CD4-positive, alpha-beta T cell treated with Interleukin-15 for 1 hour (primary cell): ENCODE data around the gene TPSB2.

ENCODE experiments used
- DNase-seq: peaks from one replicate; pipeline ENCODE4 v3.0.0-alpha.2; 2020

TPSB2 gene

DNA sequence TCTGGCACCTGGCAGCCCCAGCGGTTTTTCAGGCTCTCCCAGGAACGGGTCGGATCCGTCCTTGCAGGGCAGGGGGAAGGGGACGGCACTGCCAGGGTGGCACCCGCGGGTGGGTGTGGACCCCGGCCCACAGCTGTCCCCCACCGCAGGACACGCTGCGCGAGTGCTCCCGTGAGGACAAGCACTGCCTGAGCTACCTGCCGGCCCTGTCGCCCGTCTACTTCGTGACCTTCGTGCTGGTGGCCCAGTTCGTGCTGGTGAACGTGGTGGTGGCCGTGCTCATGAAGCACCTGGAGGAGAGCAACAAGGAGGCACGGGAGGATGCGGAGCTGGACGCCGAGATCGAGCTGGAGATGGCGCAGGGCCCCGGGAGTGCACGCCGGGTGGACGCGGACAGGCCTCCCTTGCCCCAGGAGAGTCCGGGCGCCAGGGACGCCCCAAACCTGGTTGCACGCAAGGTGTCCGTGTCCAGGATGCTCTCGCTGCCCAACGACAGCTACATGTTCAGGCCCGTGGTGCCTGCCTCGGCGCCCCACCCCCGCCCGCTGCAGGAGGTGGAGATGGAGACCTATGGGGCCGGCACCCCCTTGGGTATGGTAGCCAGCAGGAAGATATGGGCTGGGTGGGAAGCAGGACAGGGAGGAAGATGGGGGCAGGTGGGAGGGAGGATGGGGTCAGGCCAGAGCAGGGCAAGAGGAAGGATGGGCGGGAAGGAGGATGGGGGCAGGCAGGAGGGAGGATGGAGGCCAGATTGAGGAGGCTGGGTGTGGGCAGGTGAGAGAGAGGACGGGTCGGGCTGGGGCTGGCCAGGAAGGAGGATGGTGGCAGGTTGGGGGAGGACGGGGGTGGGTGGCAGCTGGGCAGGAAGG lies 11.7 kb downstream of the TPSB2 start:
- DNase-seq = no peak

DNA sequence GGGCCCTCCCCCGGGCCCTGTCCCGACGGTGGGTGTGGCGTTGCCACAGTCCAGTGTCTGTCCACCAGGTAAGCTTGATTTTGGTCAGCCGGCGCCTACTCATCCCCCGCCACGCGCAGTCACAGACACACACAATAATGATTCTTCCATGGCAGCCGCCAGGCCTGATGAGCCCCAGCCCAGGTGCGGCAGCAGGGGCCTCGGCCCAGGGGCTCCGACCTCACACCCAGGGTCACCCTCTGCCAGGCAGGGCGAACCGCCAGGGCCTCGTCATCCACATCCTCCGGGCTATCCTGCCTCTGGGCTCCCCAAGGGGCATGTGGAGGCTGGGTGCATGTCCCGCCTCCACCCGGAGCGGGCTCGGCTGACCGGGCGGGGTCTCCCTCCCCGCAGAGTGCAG lies 12.5 kb downstream of the TPSB2 start:
- DNase-seq = no peak

DNA sequence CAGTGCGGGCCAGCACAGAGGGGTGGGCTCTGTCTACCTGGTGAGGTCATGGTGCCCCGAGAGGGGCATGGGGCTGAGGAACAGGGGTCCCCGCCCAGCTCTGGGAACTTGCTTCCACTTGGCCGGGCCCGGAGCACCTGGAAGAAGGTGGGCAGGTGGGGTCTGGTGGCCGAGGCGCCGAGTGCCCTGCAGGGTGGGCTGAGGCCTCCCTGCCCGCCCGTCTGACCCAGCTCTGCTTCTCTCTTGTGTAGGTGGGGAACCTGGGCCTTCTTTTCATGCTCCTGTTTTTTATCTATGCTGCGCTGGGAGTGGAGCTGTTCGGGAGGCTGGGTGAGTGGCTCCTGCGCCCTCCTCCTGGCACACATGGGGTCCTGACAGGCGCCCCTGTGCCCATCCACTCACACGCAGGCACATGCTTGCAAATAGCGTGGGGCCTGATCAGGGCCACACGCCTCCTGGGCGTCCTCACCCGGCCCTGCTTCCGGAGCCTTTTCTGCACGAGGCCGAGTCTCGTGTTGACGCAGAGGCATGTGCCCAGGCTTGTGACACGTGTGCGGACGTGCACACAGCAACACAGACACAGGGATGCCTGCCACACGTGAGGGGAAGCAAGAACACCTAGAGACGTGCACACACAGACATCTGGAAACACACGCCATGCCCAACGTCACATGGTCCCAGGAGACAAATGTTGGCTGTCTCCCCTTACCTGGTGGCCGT lies 13.1 kb downstream of the TPSB2 start:
- DNase-seq = no peak

DNA sequence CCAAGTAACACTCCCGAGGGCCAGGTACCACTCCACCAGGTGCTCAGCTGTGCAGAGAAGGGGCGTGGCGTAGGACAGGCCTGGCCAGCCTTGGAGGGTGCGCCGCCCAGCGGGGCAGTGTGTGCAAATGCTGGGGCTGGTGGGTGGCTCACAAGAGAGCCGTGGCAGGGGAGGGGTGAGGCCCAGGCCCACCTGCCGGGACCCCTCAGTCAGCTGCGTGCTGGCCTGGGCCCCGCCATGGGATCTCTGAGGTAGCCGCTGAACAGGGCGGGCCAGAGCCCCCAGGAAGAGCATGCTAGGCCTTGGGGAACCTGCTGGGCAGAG lies 13.7 kb downstream of the TPSB2 start:
- no peak for DNase-seq

DNA sequence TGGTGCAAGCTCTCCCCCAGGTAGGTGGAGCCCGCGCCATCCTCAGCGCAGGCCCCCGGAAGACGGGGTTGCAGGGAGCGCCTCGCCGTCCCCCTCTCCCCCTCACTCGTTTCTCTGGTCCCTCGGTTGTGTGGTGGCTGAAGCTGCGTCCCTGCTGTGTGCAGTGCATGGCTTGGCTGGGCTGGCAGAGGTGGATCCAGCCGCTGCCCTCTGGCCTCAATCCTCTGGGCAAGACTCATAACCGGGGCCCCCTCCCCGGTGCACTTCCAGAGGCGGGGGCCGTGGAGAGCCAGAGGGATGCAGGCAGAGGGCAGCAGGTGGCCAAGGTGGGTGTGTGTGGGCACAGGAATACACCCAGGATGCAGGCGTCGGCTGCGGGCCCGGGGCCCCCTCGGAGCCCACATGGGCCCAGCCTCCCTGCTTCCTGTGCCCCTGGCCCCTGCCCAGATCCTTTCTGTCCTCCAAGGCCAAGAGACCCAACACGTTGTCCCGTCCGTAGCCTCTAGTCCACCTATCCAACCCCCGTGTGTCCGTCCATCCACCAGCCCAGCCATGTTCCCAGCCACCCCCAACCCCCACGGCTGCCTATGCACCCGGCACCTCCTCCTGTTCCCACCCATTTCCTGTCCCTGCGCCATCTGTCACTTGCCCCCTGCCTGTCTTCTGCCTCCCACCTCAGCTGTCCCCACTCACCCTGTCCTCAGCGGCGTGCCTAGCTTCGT lies 14.2 kb downstream of the TPSB2 start:
- no peak for DNase-seq

DNA sequence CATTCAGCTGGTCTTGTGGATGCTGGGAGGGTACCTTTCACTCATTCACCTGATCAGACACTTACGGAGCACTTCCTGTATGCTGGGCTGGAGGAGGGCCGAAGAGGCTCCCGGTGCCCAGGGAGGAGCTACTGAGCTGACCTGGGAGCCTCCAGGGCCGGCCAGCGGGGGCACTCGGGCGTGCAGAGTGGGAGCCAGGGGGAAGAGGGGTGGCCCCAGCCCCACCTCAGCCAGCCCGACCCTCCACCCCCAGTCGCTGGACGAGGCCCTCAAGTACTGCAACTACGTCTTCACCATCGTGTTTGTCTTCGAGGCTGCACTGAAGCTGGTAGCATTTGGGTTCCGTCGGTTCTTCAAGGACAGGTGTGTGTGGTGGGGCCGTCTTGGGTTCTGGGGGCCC lies 15.3 kb downstream of the TPSB2 start:
- no peak for DNase-seq

DNA sequence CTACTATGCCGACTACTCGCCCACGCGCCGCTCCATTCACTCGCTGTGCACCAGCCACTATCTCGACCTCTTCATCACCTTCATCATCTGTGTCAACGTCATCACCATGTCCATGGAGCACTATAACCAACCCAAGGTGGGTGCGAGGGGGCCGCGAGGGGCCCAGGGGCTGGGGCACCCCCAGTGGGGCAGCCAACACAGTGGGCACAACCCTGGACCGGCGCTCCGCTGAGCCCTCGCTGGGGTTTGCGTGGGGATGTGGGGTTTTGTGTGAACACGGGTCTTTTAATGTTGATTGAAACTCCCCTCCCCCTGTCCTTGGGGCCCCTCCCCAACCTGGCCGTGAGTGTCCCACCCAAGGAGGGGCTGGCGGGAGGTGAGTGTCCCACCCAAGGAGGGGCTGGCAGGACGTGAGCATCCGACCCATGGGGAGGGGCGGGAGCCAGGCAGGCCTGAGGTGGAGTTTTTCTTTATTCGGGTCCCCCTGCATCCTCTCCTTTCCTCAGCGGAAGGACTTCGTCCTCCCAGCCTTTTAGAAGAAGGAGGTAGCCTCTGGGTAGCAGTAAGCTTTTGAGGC lies 16.1 kb downstream of the TPSB2 start:
- DNase-seq = no peak

DNA sequence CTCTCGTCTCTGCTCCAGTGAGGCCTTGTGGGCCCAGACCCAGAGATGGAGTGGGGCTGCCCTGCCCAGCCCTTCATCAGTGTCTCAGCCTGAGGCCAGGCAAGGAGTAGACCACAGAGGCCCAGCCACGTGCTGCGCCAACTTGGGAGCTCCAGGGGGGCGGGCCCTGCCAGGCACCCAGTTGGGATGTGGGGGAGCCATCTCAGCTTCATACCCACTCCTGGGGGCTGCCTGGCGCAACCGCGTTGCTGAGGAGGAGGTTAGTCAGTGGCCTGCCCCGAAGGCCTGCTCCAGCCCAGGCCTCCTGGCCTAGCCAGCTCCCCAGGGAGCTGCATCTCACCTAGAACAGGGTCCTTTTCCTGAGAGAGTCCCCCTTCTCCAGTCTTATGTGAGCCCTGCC lies 16.8 kb downstream of the TPSB2 start:
- no peak for DNase-seq

DNA sequence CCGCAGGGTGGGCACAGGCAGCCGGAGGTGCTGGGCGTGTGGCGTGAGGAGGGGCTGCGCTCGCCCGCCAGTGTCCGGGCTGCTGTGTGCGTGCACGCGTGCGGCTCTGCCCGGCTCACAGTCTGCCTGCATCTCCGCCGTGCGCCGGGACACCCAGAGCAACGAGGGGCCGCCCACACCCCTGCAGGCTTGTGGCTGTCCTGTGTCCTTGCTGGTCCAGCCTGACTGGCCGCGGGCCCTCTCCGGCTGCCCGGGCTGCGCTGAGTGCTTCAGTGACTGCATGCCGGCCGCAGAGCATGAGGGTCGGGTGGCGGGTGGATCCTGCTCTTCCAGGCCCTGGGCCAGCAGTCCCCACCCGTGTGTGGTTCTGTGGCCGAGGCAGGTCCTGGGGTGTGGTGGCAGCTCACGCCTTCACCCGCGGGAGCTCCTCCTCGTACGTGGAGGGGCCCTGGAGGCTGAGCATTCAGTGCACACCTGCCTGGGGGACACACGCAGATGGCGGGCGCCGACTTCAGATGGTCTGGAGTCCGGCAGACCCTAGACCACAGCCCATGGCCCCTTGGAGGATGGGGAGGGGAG lies 17.3 kb downstream of the TPSB2 start:
- no peak for DNase-seq

DNA sequence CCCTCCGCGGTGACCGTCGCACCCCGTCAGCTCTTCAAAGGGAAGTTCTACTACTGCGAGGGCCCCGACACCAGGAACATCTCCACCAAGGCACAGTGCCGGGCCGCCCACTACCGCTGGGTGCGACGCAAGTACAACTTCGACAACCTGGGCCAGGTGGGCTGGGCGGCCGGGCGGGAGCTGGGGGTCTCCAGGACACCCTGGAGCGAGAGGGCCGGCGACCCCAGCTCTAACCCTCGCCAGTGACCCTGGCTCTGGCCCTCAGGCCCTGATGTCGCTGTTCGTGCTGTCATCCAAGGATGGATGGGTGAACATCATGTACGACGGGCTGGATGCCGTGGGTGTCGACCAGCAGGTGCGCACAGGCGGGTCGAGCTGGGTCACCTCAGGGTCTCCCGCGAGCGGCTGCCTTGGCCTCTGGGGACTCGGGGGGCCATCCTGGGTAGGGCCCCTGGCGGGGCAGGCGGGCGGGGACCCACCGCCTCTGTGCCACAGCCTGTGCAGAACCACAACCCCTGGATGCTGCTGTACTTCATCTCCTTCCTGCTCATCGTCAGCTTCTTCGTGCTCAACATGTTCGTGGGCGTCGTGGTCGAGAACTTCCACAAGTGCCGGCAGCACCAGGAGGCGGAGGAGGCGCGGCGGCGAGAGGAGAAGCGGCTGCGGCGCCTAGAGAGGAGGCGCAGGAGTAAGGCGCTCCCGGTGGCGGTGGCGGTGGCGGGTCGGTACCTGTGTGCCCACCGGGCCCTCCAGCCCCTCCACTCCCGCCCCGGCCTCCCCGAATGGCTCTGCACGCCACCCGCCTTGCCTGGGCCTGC lies 18.3 kb downstream of the TPSB2 start:
- DNase-seq = no peak

DNA sequence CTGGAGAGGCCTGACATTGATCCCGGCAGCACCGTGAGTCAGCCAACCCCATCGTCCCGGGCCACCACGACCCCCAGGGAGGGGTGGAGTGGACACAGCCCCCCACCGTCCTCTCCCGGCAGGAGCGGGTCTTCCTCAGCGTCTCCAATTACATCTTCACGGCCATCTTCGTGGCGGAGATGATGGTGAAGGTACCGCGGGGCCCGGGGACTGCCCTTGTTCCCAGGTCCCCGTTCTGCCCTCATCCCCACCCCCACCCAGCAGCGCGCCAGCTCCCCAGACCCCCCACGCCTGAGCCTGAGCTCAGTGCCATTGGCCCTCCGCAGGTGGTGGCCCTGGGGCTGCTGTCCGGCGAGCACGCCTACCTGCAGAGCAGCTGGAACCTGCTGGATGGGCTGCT lies 19.5 kb downstream of the TPSB2 start:
- DNase-seq = no peak

DNA sequence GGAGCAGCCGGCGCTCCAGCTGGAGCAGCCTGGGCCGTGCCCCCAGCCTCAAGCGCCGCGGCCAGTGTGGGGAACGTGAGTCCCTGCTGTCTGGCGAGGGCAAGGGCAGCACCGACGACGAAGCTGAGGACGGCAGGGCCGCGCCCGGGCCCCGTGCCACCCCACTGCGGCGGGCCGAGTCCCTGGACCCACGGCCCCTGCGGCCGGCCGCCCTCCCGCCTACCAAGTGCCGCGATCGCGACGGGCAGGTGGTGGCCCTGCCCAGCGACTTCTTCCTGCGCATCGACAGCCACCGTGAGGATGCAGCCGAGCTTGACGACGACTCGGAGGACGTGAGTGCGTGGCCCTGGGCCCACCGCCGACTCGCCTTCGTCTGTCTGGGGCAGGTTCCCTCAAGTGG lies 20.9 kb downstream of the TPSB2 start:
- DNase-seq = no peak

DNA sequence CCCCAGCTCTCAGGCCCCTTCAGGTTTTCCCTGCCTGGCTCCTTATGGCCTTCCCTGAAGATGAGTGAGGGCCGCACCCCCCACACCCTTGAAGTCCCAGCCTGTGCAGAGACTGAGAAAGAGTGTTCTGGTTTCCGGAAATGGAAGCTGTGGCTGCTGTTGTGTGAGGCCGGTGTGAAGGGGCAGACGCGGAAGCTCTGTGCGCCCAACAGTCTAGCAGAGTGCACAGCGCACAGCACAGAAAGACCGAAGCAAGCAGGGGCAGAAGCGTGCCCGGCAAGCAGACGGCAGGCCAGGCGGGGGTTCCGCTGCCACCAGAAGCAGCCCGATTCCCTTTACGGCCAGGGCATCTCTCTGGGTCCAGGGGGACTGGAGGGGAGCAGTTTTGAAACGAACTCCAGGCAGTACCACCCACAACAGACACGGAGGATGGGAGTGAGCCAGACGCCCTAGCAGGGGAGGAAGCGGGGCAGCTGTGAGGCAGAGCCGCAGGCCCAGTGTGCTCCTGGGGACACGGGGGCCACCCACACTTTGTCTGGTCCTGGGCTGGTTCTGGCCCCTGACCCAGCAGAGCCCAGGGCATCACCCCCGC lies 21.6 kb downstream of the TPSB2 start:
- DNase-seq = no peak

DNA sequence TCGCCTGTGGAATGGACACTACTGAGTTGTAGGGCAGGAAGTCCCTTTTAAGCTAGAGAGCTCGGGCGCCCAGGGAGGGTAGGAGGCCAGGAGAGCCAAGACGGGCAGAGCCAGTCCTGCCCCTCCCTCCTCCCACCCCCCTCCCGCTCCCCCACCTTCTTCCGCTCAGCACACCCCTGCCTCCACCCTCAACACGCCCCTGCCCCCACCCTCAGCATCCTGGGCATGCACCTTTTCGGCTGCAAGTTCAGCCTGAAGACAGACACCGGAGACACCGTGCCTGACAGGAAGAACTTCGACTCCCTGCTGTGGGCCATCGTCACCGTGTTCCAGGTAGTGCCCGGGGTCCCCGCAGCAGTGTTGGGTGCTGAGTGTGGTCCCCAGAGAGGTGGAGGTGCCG lies 23.2 kb downstream of the TPSB2 start:
- no peak for DNase-seq

DNA sequence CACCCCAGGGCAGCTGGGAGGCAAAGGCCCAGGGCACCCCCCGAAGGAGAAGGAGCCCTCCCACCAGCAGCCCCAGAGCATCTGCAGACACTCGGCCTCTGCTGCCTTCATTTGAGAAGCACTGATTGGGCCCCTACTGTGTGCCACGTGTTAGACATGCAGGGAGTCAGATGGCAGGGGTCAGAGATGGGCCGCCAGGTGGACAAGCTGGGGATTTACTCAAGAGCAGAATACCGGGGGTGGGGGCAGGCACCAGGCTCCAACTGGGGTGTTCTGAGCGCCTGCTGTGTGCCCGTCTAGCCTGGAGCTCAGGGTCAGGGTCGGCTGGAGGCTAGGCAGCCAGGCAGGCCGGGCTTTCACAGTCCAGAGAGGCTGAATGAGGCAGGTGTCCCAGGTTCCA lies 23.7 kb downstream of the TPSB2 start:
- no peak for DNase-seq

DNA sequence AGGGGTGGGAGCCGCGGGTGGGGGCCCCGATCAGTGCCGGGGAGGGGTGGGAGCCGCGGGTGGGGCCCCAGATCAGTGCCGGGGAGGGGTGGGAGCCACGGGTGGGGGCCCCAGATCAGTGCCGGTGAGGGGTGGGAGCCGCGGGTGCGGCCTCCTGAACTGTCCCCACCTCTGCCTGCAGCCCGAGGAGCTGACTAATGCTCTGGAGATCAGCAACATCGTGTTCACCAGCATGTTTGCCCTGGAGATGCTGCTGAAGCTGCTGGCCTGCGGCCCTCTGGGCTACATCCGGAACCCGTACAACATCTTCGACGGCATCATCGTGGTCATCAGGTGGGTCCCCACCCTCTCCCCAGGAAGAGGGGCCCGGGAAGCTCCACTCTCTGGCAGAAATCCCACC lies 25.1 kb downstream of the TPSB2 start:
- no peak for DNase-seq

DNA sequence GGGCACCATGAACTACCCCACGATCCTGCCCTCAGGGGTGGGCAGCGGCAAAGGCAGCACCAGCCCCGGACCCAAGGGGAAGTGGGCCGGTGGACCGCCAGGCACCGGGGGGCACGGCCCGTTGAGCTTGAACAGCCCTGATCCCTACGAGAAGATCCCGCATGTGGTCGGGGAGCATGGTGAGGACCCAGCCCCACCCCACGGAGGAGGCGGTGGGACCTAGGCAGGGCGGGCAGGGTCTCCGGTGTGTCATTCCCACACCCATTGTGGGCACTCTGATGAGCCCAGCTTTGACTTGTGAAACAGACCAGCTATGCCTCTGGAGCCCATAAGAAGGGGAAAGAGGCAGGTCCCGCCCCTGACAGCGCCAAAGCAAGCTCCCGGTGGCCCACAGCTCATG lies 27.7 kb downstream of the TPSB2 start:
- DNase-seq = no peak

DNA sequence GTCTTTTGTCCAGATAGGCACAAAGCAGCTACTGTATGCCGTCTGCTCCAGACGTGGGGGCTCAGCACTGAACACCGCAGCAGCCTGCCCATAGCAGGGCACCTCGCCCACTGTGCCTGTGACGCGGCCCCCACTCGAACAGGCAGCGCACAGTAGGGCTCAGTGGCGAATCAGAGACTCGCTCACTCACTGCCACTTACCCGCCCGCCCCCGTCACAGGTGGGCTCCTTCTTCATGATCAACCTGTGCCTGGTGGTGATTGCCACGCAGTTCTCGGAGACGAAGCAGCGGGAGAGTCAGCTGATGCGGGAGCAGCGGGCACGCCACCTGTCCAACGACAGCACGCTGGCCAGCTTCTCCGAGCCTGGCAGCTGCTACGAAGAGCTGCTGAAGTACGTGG lies 28.5 kb downstream of the TPSB2 start:
- no peak for DNase-seq

DNA sequence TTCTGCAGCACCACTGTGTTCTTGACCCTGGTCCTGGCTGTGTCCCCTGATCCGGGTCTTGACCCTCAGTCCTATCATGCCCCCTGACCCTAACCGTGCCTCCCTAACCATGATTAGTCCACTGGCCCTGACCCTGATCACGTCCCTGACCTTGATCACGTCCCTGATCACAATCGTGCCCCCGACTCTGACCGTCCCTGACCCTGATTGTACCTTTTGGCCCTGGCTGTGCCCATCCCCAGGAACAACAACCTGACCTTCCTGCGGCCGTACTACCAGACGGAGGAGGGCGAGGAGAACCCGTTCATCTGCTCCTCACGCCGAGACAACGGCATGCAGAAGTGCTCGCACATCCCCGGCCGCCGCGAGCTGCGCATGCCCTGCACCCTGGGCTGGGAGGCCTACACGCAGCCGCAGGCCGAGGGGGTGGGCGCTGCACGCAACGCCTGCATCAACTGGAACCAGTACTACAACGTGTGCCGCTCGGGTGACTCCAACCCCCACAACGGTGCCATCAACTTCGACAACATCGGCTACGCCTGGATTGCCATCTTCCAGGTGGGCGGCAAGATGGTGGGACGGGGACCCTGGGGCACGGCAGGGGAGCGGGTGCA lies 29.9 kb downstream of the TPSB2 start:
- DNase-seq = no peak

DNA sequence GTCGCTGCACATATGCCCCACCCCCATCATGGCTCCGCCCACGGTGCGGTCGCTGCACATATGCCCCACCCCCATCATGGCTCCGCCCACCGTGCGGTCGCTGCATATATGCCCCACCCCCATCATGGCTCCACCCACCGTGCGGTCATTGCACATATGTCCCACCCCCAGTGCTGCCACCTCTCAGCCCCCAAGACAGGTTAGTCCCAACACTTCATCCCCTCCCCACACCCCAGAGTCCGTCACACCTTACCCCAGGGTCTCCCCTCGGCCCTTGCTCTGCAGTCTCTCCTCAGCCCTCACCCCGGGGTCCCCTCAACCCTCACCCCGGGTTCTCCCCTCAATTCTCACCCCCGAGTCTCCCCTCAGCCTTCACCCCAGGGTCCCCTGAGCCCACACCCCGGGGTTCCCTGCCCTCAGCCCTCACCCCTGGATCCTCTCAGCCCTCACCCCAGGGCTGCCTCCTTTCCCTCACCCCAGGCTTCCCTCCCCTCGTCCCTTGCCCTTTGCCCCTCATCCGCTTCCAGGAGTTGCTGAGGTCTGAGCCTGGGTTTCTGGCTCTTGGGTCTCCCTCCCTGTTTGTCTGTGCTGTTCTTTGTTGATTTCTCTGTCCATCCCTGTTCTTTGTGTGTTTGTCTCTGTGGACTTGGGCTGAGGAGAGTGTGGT lies 30.5 kb downstream of the TPSB2 start:
- DNase-seq = no peak
